B cell (primary cell): ENCODE results near the gene ADAMTS2.

Experiments used
- CTCF ChIP-seq: fragments of 200-600 bp; IDR thresholded peaks from one replicate; pipeline ENCODE4 v1.8.0; 2022; ENCODE audit warnings: antibody characterized with exemption, mild to moderate bottlenecking
- EZH2 ChIP-seq: IDR thresholded peaks from 2 replicates; pipeline ENCODE4 v1.6.1; 2012; ENCODE audit warnings: borderline replicate concordance, low read depth, mild to moderate bottlenecking, moderate library complexity, low read length; ENCODE audit not compliant: insufficient read depth, poor library complexity, severe bottlenecking

- TF ChIP-seq CTCF (no peak), EZH2 (no peak)
These were observed 86.1 kb downstream of the ADAMTS2 start for GRCh38 chr5:179258922-179259730.
